A549 (cell line): ENCODE measurements around the gene GSK3A. TPM values are rescaled to one million over a fixed set of nuclear protein-coding genes. Genes with fewer than 3 reads are reported as not detected.

ENCODE experiments used
- ATAC-seq, 2 experiments: fragments of 200-7000 bp in 1 of 2; fragments of >200 bp in 1 of 2; cut with Nextera tagmentation in 1 of 2; cut with Tn5 transposase in 1 of 2; 3 replicates each; pipeline versions ENCODE4 v1.8.0 to v1.9.1; 2018 to 2020; ENCODE audit warnings: mild to moderate bottlenecking in 1 of 2, moderate library complexity in 1 of 2
- CTCF ChIA-PET: fragments of 300-600 bp; sonication (Branson Sonifier 250); formaldehyde crosslinking; extraction: SDS; loops from one replicate; lab custom pipeline; 2021; ENCODE audit warnings: antibody characterized with exemption, inconsistent platforms; lab: Yijun Ruan, JAX
- POLR2A ChIA-PET: fragments of 350-600 bp; formaldehyde crosslinking; extraction: SDS; loops from one replicate; lab custom pipeline; 2021; ENCODE audit warnings: antibody characterized with exemption, inconsistent platforms; lab: Yijun Ruan, JAX
- DNase-seq, 2 experiments: peaks; one replicate each; pipeline versions ENCODE4 v3.0.0 to v3.0.0-alpha.2; 2011 to 2016; ENCODE audit warnings: low read depth in 1 of 2, low spot score in 1 of 2
- FAIRE-seq: peaks from 2 replicates; lab custom pipeline; 2011; peaks lifted over from hg19 to GRCh38; lab: Jason Lieb, UNC
- H3K27ac ChIP-seq, 2 experiments: fragments of >200 bp; sonication (Bioruptor Twin); formaldehyde crosslinking; 3 replicates each; pipeline ENCODE4 v1.5.1; 2016 to 2017
- H3K4me1 ChIP-seq: fragments of >200 bp; sonication (Bioruptor Twin); formaldehyde crosslinking; 3 replicates; pipeline ENCODE4 v1.6.1; 2016
- H3K4me2 ChIP-seq: fragments of >200 bp; sonication (Bioruptor Twin); formaldehyde crosslinking; 3 replicates; pipeline ENCODE4 v1.6.1; 2016
- H3K4me3 ChIP-seq: fragments of >200 bp; sonication (Bioruptor Twin); formaldehyde crosslinking; 3 replicates; pipeline ENCODE4 v1.5.1; 2016
- H3K9me3 ChIP-seq: fragments of >200 bp; sonication (Bioruptor Twin); formaldehyde crosslinking; 3 replicates; pipeline ENCODE4 v1.6.1; 2016
- CBX8 ChIP-seq: fragments of 200-600 bp; sonication (generic); IDR thresholded peaks from 2 replicates; pipeline ENCODE4 v1.6.1; 2016
- EHF ChIP-seq: fragments of 250-450 bp; sonication (Bioruptor Pico); IDR thresholded peaks from 2 replicates; pipeline ENCODE4 v1.5.0; 2020; ENCODE audit warnings: mild to moderate bottlenecking
- FOSL2 ChIP-seq, 2 experiments: fragments of 450-650 bp in 1 of 2; fragments of >200 bp in 1 of 2; sonication (Bioruptor Twin) in 1 of 2; formaldehyde crosslinking; IDR thresholded peaks; 2 replicates each; pipeline versions ENCODE4 v1.5.0 to v1.6.1; 2016 to 2020; ENCODE audit warnings: mild to moderate bottlenecking in 1 of 2, moderate library complexity in 1 of 2
- GATA3 ChIP-seq: IDR thresholded peaks from 2 replicates; pipeline ENCODE4 v1.6.1; 2012; ENCODE audit warnings: borderline replicate concordance
- HDAC2 ChIP-seq: fragments of 200-600 bp; sonication (generic); IDR thresholded peaks from 2 replicates; pipeline ENCODE4 v1.6.1; 2016
- MAFK ChIP-seq: fragments of 450-650 bp; IDR thresholded peaks from 2 replicates; pipeline ENCODE4 v1.6.1; 2014; ENCODE audit not compliant: partially characterized antibody
- NFE2L2 ChIP-seq: fragments of 150-350 bp; conservative IDR thresholded peaks from 2 replicates; pipeline ENCODE4 v1.6.1; 2014; ENCODE audit warnings: low read length
- RARB ChIP-seq: fragments of 250-450 bp; sonication (Bioruptor Pico); IDR thresholded peaks from 2 replicates; pipeline ENCODE4 v1.8.0; 2021; ENCODE audit warnings: mild to moderate bottlenecking, moderate library complexity
- RFX5 ChIP-seq: fragments of 450-650 bp; IDR thresholded peaks from 2 replicates; pipeline ENCODE4 v1.7.1; 2014; ENCODE audit warnings: antibody characterized with exemption, mild to moderate bottlenecking, moderate library complexity
- TFCP2L1 ChIP-seq: fragments of 250-450 bp; sonication (Bioruptor Pico); IDR thresholded peaks from 2 replicates; pipeline ENCODE4 v1.5.0; 2021; ENCODE audit warnings: mild to moderate bottlenecking
- ZFP36 ChIP-seq: fragments of 450-650 bp; IDR thresholded peaks from 2 replicates; pipeline ENCODE4 v1.6.1; 2014; ENCODE audit warnings: borderline replicate concordance; ENCODE audit not compliant: partially characterized antibody
- ZSCAN20 ChIP-seq: fragments of 250-450 bp; sonication (Bioruptor Pico); IDR thresholded peaks from 2 replicates; pipeline ENCODE4 v1.8.0; 2022; ENCODE audit warnings: mild to moderate bottlenecking, moderate library complexity
- WGBS: methylation state at CpG from one replicate; pipeline ENCODE4 v1.1.6; 2017; ENCODE audit errors: missing lambda C conversion rate; 5-methylcytosine and 5-hydroxymethylcytosine counted together
- polyA plus RNA-seq, 4 experiments: library from polyadenylated mRNA; depleted of rRNA in 3 of 4; stranded (reverse); fragments of >200 nt; fragmentation: RNase III in 1 of 4; extraction: RNeasy Plus Mini Kit Qiagen cat#74134 plus additional on column Dnase treatment in 1 of 4; gene quantifications; 2 replicates in 3 of 4; 3 replicates in 1 of 4; pipeline ENCODE4 v1.2.3, GENCODE V29; 2011 to 2017
- TF ChIP-seq, protein P1 (sequence below): fragments of 200-600 bp; sonication (generic); IDR thresholded peaks from 2 replicates; pipeline ENCODE4 v1.6.1; 2016; ENCODE audit warnings: antibody characterized with exemption, mild to moderate bottlenecking, moderate library complexity
- TF ChIP-seq, protein P2 (sequence below): fragments of 150-350 bp; IDR thresholded peaks from 2 replicates; pipeline ENCODE4 v1.6.1; 2014; ENCODE audit warnings: low read depth, mild to moderate bottlenecking, low read length
- TF ChIP-seq, protein P3 (sequence below): IDR thresholded peaks from 2 replicates; pipeline ENCODE4 v1.6.1; 2012; ENCODE audit warnings: low read depth, borderline replicate concordance
- TF ChIP-seq, protein P4 (sequence below): fragments of >200 bp; sonication (Bioruptor Twin); formaldehyde crosslinking; IDR thresholded peaks from 2 replicates; pipeline ENCODE4 v1.6.1; 2016
- TF ChIP-seq, protein P5 (sequence below): fragments of 450-650 bp; IDR thresholded peaks from 2 replicates; pipeline ENCODE4 v1.6.1; 2014; ENCODE audit warnings: antibody characterized with exemption

The GSK3A gene
- polyA plus RNA-seq, 2 of the 4 experiments (the other 2 are of a cell fraction), result 55.2 to 85.1 TPM

DNA sequence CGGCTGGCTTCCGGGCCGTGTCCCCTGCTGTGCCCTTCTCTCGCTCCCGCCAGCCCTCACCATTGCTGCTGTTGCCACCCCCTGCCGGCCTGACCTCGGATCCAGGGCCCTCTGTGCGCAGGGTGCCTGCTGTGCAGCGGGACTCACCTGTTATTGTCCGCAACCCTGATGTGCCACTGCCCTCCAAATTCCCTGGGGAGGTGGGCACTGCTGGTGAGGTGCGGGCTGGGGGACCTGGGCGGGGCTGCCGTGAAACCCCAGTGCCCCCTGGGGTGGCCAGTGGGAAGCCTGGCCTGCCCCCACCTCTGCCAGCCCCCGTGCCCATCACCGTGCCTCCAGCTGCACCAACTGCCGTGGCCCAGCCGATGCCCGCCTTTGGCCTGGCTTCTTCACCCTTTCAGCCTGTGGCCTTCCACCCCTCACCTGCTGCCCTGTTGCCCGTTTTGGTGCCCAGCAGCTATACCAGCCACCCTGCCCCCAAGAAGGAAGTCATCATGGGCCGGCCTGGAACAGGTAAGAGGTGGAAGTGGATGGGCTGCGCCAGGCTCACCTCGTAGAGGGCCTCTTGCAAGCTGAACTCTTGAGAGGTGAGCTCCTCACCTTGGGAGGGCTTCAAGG lies 31.8 kb upstream of the GSK3A start:
- Histone ChIP-seq H3K4me3 (no peak overlapping the region), H3K4me2 (no peak overlapping the region), H3K9me3 (no peaks in the 10 kb centered on the region), H3K4me1 (peaks cover 36% of the 10 kb centered on the region), H3K27ac (no peak overlapping the region)
- DNase-seq (no peak), ATAC-seq (no peak), FAIRE-seq (no peak)
- no peak for TF ChIP-seq FOSL2 (IDR thresholded peaks at IDR 0.05)
- no peak for TF ChIP-seq FOSL2 (CRISPR knock-in tag; IDR thresholded peaks at IDR 0.05)
- TF ChIP-seq MAFK, result no peak
- CTCF ChIA-PET, result interaction anchor here (0.9 to 14.6 kb wide), 6 partner anchors 6 to 165 kb away, joined by 3 to 373 read pairs (median 36); partner anchors contain the start of gene GSK3A
- WGBS, result 94% methylated on average over 22 of the region's 22 CpGs
- POLR2A ChIA-PET, result interaction anchor here (1.1 kb wide), 1 partner anchor 31 kb away, joined by 5 read pairs; the partner anchor contains the start of gene GSK3A

DNA sequence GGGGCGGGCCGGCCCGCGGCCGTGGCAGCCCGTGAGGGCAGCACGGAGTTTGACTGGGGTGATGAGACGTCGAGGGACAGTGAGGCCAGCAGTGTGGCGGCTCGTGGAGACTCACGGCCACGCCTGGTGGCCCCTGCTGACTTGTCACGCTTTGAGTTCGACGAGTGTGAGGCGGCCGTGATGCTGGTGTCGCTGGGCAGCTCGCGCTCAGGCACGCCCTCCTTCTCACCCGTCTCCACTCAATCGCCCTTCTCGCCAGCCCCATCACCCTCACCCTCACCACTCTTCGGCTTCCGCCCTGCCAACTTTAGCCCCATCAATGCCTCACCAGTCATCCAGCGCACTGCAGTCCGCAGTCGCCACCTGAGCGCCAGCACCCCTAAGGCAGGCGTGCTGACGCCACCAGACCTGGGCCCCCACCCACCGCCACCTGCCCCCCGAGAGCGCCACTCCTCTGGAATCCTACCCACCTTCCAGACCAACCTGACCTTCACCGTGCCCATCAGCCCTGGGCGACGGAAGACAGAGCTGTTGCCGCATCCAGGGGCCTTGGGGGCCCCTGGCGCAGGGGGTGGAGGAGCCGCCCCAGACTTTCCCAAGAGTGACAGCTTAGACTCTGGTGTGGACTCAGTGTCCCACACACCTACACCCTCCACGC lies 31.1 kb upstream of the GSK3A start:
- Histone ChIP-seq H3K4me1 (peaks cover 29% of the 10 kb centered on the region), H3K27ac (no peak overlapping the region), H3K4me2 (no peak overlapping the region), H3K9me3 (no peaks in the 10 kb centered on the region), H3K4me3 (no peak overlapping the region)
- ATAC-seq (no peak), DNase-seq (no peak), FAIRE-seq (no peak)
- ChIA-PET POLR2A (interaction anchor here (1.1 kb wide), 1 partner anchor 31 kb away, joined by 5 read pairs; the partner anchor contains the start of gene GSK3A), CTCF (interaction anchor here (0.6 to 14.6 kb wide), 6 partner anchors 7 to 165 kb away, joined by 3 to 373 read pairs (median 36); partner anchors contain the start of gene GSK3A)
- 95% methylated on average over 43 of the region's 43 CpGs for WGBS
- TF ChIP-seq, protein P1, sequence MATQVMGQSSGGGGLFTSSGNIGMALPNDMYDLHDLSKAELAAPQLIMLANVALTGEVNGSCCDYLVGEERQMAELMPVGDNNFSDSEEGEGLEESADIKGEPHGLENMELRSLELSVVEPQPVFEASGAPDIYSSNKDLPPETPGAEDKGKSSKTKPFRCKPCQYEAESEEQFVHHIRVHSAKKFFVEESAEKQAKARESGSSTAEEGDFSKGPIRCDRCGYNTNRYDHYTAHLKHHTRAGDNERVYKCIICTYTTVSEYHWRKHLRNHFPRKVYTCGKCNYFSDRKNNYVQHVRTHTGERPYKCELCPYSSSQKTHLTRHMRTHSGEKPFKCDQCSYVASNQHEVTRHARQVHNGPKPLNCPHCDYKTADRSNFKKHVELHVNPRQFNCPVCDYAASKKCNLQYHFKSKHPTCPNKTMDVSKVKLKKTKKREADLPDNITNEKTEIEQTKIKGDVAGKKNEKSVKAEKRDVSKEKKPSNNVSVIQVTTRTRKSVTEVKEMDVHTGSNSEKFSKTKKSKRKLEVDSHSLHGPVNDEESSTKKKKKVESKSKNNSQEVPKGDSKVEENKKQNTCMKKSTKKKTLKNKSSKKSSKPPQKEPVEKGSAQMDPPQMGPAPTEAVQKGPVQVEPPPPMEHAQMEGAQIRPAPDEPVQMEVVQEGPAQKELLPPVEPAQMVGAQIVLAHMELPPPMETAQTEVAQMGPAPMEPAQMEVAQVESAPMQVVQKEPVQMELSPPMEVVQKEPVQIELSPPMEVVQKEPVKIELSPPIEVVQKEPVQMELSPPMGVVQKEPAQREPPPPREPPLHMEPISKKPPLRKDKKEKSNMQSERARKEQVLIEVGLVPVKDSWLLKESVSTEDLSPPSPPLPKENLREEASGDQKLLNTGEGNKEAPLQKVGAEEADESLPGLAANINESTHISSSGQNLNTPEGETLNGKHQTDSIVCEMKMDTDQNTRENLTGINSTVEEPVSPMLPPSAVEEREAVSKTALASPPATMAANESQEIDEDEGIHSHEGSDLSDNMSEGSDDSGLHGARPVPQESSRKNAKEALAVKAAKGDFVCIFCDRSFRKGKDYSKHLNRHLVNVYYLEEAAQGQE, result no peak
- TF ChIP-seq FOSL2 (IDR thresholded peaks at IDR 0.05) (no peak), FOSL2 (CRISPR knock-in tag; IDR thresholded peaks at IDR 0.05) (no peak), ZFP36 (no peak), NFE2L2 (no peak), GATA3 (no peak), HDAC2 (no peak), MAFK (no peak), EHF (CRISPR knock-in tag) (no peak), RARB (CRISPR knock-in tag) (no peak), ZSCAN20 (CRISPR knock-in tag) (no peak), CBX8 (no peak), RFX5 (no peak), TFCP2L1 (CRISPR knock-in tag) (no peak)
- TF ChIP-seq, protein P2, sequence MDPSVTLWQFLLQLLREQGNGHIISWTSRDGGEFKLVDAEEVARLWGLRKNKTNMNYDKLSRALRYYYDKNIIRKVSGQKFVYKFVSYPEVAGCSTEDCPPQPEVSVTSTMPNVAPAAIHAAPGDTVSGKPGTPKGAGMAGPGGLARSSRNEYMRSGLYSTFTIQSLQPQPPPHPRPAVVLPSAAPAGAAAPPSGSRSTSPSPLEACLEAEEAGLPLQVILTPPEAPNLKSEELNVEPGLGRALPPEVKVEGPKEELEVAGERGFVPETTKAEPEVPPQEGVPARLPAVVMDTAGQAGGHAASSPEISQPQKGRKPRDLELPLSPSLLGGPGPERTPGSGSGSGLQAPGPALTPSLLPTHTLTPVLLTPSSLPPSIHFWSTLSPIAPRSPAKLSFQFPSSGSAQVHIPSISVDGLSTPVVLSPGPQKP, result no peak
- TF ChIP-seq, protein P3, sequence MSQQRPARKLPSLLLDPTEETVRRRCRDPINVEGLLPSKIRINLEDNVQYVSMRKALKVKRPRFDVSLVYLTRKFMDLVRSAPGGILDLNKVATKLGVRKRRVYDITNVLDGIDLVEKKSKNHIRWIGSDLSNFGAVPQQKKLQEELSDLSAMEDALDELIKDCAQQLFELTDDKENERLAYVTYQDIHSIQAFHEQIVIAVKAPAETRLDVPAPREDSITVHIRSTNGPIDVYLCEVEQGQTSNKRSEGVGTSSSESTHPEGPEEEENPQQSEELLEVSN, result no peak
- TF ChIP-seq, protein P4, sequence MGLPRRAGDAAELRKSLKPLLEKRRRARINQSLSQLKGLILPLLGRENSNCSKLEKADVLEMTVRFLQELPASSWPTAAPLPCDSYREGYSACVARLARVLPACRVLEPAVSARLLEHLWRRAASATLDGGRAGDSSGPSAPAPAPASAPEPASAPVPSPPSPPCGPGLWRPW, result no peak
- TF ChIP-seq, protein P5, sequence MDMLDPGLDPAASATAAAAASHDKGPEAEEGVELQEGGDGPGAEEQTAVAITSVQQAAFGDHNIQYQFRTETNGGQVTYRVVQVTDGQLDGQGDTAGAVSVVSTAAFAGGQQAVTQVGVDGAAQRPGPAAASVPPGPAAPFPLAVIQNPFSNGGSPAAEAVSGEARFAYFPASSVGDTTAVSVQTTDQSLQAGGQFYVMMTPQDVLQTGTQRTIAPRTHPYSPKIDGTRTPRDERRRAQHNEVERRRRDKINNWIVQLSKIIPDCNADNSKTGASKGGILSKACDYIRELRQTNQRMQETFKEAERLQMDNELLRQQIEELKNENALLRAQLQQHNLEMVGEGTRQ, result no peak
